Astrocyte (in vitro differentiated cells and primary cell): ENCODE data around the gene KRTAP10-2. TPM values are rescaled to one million over a fixed set of nuclear protein-coding genes. Genes with fewer than 3 reads are reported as not detected.

Experiments used
- DNase-seq: peaks from one replicate; pipeline ENCODE4 v3.0.0-alpha.2; 2010; ENCODE audit warnings: low read depth
- FAIRE-seq: peaks from 2 replicates; lab custom pipeline; 2011; peaks lifted over from hg19 to GRCh38; lab: Jason Lieb, UNC
- H2AFZ ChIP-seq: 2 replicates; pipeline ENCODE4 v1.6.0; 2012; ENCODE audit warnings: low read depth, low read length, inconsistent platforms
- H3K27ac ChIP-seq: 2 replicates; pipeline ENCODE4 v1.5.1; 2011; ENCODE audit warnings: low read depth, low read length, inconsistent platforms
- H3K27me3 ChIP-seq: 2 replicates; pipeline ENCODE4 v1.6.0; 2011; ENCODE audit warnings: low read length, inconsistent platforms; ENCODE audit not compliant: insufficient read depth
- H3K36me3 ChIP-seq: 2 replicates; pipeline ENCODE4 v1.5.1; 2011; ENCODE audit warnings: low read length, inconsistent platforms; ENCODE audit not compliant: insufficient read depth
- H3K4me1 ChIP-seq: 2 replicates; pipeline ENCODE4 v1.5.1; 2011; ENCODE audit warnings: low read length, inconsistent platforms; ENCODE audit not compliant: insufficient read depth
- H3K4me2 ChIP-seq: 2 replicates; pipeline ENCODE4 v1.6.0; 2012; ENCODE audit warnings: low read length, inconsistent platforms
- H3K4me3 ChIP-seq: 2 replicates; pipeline ENCODE4 v1.5.1; 2011; ENCODE audit warnings: low read depth, mild to moderate bottlenecking, low read length, inconsistent platforms; ENCODE audit not compliant: insufficient read depth
- H3K79me2 ChIP-seq: 2 replicates; pipeline ENCODE4 v1.6.0; 2012; ENCODE audit warnings: mild to moderate bottlenecking, low read length, inconsistent platforms; ENCODE audit not compliant: insufficient read depth
- H3K9ac ChIP-seq: 2 replicates; pipeline ENCODE4 v1.6.0; 2012; ENCODE audit warnings: mild to moderate bottlenecking, low read length, inconsistent platforms
- H3K9me3 ChIP-seq: 2 replicates; pipeline ENCODE4 v1.5.1; 2012; ENCODE audit warnings: low read depth, mild to moderate bottlenecking, low read length, inconsistent platforms; ENCODE audit not compliant: insufficient read depth
- H4K20me1 ChIP-seq: 2 replicates; pipeline ENCODE4 v1.6.0; 2012; ENCODE audit warnings: low read length, inconsistent platforms; ENCODE audit not compliant: insufficient read depth
- H3K27ac Mint-ChIP-seq: one replicate; pipeline ENCODE4 v1.8.0; 2021; ENCODE audit warnings: mild to moderate bottlenecking, mixed read lengths; ENCODE audit not compliant: unreplicated experiment
- H3K27me3 Mint-ChIP-seq: one replicate; pipeline ENCODE4 v1.8.0; 2021; ENCODE audit warnings: low read depth, mixed read lengths; ENCODE audit not compliant: unreplicated experiment
- H3K36me3 Mint-ChIP-seq: one replicate; pipeline ENCODE4 v1.8.0; 2021; ENCODE audit warnings: low read depth, mixed read lengths; ENCODE audit not compliant: unreplicated experiment
- H3K4me1 Mint-ChIP-seq: one replicate; pipeline ENCODE4 v1.8.0; 2021; ENCODE audit warnings: low read depth, mixed read lengths; ENCODE audit not compliant: unreplicated experiment
- H3K4me3 Mint-ChIP-seq: one replicate; pipeline ENCODE4 v1.8.0; 2021; ENCODE audit warnings: mild to moderate bottlenecking, moderate library complexity, mixed read lengths; ENCODE audit not compliant: unreplicated experiment
- H3K9me3 Mint-ChIP-seq: one replicate; pipeline ENCODE4 v1.8.0; 2021; ENCODE audit warnings: mild to moderate bottlenecking, mixed read lengths; ENCODE audit not compliant: unreplicated experiment
- CTCF ChIP-seq: IDR thresholded peaks from 2 replicates; pipeline ENCODE4 v1.5.1; 2011; ENCODE audit warnings: low read depth, mild to moderate bottlenecking, inconsistent platforms, low read length, moderate library complexity; ENCODE audit not compliant: insufficient read depth
- EZH2 ChIP-seq: IDR thresholded peaks from 2 replicates; pipeline ENCODE4 v1.6.1; 2012; ENCODE audit warnings: mild to moderate bottlenecking, low read length, inconsistent platforms; ENCODE audit not compliant: insufficient read depth
- total RNA-seq: library from RNA; stranded (reverse); gene quantifications from 2 replicates; pipeline ENCODE4 v1.2.1, GENCODE V29; 2021

Gene KRTAP10-2
- total RNA-seq, 1 donor from 2014 or later: not detected

- Mint-ChIP-seq H3K27ac (no peak overlapping the region), H3K36me3 (peaks cover 4% of the 10 kb centered on the region), H3K4me3 (no peak overlapping the region), H3K9me3 (peaks cover 23% of the 10 kb centered on the region), H3K4me1 (peaks cover 4% of the 10 kb centered on the region), H3K27me3 (peaks cover 13% of the 10 kb centered on the region)
- Histone ChIP-seq H4K20me1 (no peaks in the 10 kb centered on the region), H3K27me3 (no peaks in the 10 kb centered on the region), H3K9me3 (peaks cover 14% of the 10 kb centered on the region), H3K27ac (no peak overlapping the region), H3K79me2 (no peaks in the 10 kb centered on the region), H3K4me2 (no peak overlapping the region), H3K9ac (no peak overlapping the region), H3K4me1 (no peaks in the 10 kb centered on the region), H3K36me3 (no peaks in the 10 kb centered on the region), H2AFZ (no peak overlapping the region), H3K4me3 (no peak overlapping the region)
- no peak for FAIRE-seq
- no peak for TF ChIP-seq EZH2
- TF ChIP-seq CTCF: no peak
- DNase-seq: no peak
These were observed 24.7 kb upstream of the KRTAP10-2 start for GRCh38 chr21:44576025-44576420.

GRCh38 chr21:44575307-44576024 lies 24.2 kb upstream of the KRTAP10-2 start:
- no peak overlapping the region for H3K4me3 Mint-ChIP-seq
- no peak overlapping the region for H3K9ac ChIP-seq
- DNase-seq (no peak), FAIRE-seq (no peak)
- peaks cover 6% of the 10 kb centered on the region for H3K36me3 Mint-ChIP-seq
- H3K4me2 ChIP-seq: no peak overlapping the region
- no peaks in the 10 kb centered on the region for H4K20me1 ChIP-seq
- H3K27ac ChIP-seq: no peak overlapping the region
- no peaks in the 10 kb centered on the region for H3K27me3 ChIP-seq
- peaks cover 12% of the 10 kb centered on the region for H3K27me3 Mint-ChIP-seq
- no peaks in the 10 kb centered on the region for H3K79me2 ChIP-seq
- H3K4me1 ChIP-seq: no peaks in the 10 kb centered on the region
- no peak overlapping the region for H3K27ac Mint-ChIP-seq
- peaks cover 4% of the 10 kb centered on the region for H3K4me1 Mint-ChIP-seq
- H3K36me3 ChIP-seq: no peaks in the 10 kb centered on the region
- H3K9me3 Mint-ChIP-seq: peaks cover 28% of the 10 kb centered on the region
- no peak overlapping the region for H3K4me3 ChIP-seq
- no peak overlapping the region for H2AFZ ChIP-seq
- H3K9me3 ChIP-seq: peaks cover 14% of the 10 kb centered on the region
- TF ChIP-seq CTCF: no peak
- no peak for TF ChIP-seq EZH2
